NCI-H345 treated with DMSO at 0.1 percent for 48 hours (cell line): ENCODE data around the gene MRS2.
"Not testable (repeated sequence)": the region's sequence is repeated elsewhere in the genome, so short reads cannot be mapped to it uniquely, and the experiment has no call there.

Experiments used
- DNase-seq: peaks from one replicate; lab custom pipeline; 2025; ENCODE audit not compliant: unreplicated experiment; lab: John Stamatoyannopoulos, UW

The MRS2 gene, protein sequence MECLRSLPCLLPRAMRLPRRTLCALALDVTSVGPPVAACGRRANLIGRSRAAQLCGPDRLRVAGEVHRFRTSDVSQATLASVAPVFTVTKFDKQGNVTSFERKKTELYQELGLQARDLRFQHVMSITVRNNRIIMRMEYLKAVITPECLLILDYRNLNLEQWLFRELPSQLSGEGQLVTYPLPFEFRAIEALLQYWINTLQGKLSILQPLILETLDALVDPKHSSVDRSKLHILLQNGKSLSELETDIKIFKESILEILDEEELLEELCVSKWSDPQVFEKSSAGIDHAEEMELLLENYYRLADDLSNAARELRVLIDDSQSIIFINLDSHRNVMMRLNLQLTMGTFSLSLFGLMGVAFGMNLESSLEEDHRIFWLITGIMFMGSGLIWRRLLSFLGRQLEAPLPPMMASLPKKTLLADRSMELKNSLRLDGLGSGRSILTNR

DNA sequence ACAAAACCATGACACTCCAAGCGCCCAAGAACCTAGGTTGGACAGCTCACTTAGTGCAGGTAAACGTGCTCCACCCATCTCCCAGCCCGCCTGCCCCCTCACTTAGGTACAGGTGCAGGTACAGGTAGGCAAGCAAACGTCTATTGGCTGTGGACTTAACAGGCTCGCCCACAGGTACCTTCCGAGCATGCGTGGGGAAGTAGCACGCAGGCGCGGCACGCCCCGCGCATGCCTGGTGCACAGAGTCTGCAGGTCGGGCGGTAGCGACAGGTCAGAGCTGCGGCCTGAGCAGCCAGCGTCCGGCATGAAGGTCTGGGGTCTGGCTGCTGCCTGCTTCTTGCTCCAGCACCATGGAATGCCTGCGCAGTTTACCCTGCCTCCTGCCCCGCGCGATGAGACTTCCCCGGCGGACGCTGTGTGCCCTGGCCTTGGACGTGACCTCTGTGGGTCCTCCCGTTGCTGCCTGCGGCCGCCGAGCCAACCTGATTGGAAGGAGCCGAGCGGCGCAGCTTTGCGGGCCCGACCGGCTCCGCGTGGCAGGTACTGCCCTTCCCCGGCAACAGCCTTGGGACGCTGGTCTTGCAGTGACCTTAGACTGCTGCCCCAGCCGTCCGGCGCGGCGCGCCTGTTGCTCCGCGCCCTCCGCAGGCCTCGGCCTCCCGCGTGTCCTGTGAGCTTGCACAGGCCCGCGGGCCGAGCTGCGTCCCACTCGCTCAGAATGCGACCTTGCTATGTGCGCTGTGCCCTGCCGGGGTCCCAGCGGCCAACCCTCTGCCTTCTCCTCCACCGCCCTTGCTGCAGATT, at the start of gene MRS2:
Gene MRS2 (plus strand): TSS at position 240 of the 804 bp plus-strand sequence. CDS start 111 bp downstream, at position 351.
- DNase-seq: peak; percentile 85

DNA sequence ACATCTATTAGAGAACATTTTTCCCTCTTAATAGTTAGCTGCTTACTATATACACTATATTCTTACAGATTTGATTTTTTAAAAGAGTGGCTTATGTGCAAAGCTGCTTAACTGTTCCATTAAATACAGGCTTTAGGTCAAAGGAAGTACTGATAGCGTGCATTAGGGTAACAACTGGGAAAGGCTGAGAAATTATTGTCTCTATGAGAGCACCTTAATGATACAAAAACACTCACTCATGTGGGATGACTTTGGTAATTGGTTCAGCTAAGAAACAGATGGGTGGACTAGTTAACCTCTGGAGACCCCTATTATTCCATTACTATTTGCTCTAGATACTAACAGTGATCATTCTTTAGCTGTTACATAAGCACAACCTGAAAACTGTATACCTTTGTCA, 48.9 kb upstream of the MRS2 start:
- no peak for DNase-seq

DNA sequence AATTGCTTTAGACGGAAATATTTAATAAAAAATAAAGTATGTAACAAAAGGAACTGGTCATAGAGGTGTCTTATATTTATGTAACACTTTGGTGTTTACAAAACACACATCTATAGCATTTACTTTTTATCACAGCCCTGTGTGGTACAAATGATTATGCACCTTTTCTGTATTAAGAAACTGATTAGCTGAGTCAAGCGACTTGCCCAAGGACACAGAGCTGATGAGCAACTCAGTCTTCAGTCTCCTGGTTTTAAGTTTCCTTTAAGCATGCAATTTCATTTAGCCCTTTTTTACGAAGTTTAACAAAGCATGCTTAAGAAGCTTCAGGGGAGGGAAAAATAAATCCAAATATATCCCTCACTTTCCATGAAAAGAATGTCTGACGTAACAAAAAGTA, 47.3 kb upstream of the MRS2 start:
- no peak for DNase-seq

DNA sequence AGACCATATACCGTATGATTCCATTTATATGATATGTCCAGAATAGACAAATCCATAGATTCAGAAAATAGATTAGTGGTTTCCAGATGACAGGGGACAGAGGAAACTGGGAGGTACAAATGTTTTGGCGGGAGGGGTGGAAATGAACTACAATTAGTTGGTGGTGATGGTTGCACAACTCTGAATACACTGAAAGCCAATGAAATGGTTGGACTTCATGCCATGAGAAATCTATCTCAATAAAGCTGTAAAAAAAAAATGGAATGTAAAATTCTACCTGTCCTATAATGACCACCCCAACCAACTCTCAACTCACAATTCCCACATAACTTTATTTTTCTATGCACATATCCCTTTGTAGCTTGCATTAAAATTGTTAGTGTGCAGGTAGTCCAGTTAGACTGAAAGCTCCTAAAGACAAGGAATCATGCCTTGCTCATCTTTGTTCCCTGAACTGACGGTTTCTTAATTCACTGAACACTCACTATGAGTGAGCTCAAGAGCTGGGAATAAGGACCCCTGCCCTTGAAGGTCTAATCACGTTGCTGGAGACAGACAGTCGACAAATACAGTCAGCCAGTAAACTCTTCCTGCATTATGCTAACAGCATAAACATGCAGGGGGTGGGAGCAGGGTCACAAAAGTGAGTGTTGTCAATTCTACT, 46.3 kb upstream of the MRS2 start:
- DNase-seq: no peak

DNA sequence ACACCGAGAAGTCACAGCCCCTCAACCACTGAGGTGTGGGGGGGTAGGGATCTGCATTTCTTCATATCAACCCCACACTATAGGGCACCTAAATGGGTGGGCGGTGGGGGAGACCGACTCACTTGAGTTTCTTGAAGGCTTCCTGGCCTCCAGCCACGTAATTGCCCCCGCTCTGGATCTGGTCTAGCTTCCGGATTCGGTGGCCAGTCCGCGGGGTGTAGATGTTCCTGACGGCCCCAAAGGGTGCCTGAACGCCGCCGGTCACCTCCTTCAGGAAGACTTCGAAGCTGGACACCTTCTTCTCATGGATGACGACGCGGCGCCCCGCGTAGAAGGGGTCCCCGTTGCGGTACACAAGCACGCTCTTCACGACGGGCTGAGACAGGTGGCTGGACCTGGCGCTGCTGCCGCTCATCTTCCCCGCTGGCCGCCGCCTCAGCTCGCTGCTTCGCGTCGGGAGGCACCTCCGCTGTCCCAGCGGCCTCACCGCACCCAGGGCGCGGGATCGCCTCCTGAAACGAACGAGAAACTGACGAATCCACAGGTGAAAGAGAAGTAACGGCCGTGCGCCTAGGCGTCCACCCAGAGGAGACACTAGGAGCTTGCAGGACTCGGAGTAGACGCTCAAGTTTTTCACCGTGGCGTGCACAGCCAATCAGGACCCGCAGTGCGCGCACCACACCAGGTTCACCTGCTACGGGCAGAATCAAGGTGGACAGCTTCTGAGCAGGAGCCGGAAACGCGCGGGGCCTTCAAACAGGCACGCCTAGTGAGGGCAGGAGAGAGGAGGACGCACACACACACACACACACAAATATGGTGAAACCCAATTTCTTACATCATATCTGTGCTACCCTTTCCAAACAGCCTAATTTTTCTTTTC, 45.2 kb upstream of the MRS2 start, which contains the start of gene DCDC2:
Gene DCDC2 (minus strand): TSS at position 724 of the 883 bp plus-strand sequence. CDS start 309 bp downstream, at position 415.
- no peak for DNase-seq

DNA sequence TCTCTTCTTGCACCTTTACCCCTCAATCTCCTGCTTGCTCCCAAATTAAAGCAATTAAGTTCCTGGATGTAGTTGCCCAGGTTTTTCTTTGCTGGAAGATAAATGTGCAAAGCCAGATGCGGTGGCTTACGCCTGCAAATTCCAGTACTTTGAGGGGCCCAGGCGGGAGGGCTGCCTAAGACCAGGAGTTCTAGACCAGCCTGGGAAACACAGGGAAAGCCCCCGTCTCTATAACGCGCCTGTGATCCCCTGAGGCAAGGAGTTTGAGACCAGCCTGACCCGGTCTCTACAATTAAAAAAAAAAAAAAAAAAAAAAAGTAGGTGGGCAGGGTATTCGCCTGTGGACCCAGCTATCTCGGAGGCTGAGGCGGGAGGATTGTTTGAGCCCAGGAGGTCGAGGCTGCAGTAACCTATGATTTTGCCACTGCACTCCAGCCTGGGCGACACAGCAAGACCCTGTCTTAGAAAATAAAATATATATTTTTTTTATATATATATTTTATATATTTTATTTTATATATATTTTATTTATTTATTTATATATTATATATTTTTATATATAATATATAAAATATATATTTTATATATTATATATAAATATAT, 44.4 kb upstream of the MRS2 start:
- no peak for DNase-seq

DNA sequence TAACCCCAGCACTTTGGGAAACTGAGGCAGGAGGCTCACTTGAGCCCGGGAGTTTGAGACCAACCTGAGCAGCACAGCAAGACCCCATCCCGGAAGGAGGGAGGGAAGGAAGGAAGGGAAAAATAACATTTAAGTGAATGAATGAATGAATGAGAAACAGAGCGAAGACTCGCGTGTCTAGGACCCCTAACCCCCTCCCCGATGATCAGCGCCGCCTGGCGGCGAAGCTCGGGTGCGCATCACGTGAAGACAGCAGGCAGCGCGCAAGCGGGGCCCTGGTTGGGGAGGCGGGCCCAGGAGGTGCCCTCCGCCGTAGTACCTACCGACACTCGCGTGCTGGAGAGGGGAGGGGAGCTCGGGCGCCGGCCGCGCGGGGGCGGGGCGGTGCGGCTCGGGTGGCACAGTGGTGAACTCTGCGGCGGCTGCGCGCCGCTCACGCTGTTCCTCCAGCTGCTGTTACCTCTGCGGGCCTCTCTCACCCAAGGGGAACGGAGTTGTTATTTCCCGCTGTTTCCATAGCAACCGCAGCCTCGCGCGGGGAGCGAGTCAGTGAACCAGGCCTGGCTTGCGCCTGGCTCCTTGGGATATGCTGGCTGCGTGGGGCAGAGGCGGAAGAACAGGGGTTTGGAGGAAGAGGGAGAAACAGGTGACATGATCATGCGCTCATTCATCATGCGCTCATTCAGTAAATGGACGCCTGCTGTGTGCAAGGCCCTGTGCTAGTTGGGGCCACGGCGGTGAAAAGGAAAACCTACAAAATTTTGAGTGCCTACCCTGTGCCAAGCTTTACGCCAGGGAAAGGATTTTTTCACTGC, 42.9 kb upstream of the MRS2 start:
- peak; percentile 80 for DNase-seq

DNA sequence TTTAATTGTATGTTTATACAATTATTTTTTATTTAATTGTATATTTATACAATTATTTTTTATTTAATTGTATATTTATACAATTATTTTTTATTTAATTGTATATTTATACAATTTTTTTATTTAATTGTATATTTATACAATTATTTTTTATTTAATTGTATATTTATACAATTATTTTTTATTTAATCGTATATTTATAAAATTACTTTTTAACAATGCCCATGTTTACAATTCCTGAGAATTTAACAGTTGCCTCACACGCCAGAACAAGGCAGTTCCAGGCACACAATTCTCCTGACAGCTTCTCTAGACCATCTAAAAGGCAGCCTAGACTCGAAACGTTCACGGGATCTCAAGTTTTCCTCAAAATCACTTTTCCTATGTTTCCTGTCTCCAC, 40.4 kb upstream of the MRS2 start:
- not testable (repeated sequence) for DNase-seq

DNA sequence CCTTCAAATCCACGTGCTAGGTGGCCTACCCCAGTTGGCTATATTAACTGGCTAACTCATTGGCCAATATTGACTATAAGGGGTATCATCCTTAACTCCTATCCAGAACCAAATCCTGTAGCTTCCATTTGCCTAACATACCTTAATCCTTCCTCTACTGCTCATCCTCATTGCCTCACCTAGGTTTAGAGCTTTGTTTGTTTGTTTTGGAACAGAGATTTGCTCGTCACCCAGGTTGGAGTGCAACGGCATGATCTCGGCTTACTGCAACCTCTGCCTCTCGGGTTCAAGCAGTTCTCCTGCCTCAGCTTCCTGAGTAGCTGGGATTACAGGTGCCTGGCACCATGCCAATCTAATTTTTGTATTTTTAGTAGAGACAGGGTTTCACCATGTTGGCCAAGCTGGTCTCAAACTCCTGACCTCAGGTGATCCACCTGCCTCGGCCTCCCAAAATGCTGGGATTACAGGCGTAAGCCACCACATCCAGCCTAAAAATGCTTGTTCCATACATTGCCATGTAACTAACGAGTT, 37.6 kb upstream of the MRS2 start:
- DNase-seq: not testable (repeated sequence)

DNA sequence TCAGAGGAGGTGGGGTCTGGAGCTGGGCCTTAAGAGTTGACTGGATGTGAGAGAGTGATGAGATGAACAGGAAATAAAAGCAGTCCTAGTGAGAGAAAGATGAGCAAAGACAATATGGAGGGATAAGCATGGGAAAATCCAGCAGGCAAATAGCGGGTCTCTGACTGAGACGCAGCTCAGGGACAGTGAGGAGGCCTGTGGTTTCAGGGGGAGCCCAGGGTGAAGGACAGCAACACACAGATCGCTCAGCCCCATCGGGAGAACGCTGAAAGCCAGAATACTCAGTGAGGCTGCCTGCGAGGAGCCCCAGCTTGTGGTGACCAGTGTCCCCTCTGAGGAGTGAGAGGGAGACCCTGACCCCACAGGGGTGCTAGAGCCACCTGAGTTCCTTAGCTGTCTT, 28.1 kb upstream of the MRS2 start:
- no peak for DNase-seq

DNA sequence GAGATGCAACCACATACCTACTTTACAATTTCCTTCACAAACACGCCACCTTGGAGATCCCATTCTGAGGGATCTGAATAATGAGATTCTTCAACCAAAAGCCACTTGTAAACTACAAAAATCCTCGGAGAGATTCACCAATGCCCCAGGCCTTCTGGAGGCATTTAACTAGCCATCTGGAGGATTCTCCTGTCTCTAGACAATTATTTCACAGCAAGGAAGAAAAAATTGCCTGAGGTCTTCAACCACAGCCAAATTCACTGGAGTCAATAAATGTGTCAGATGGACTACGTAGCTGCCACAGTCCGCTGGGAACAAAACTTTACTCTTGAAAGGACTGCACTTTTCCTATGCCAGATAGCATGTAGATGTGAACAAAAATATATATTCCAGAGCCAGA, 25.9 kb upstream of the MRS2 start:
- DNase-seq: no peak

DNA sequence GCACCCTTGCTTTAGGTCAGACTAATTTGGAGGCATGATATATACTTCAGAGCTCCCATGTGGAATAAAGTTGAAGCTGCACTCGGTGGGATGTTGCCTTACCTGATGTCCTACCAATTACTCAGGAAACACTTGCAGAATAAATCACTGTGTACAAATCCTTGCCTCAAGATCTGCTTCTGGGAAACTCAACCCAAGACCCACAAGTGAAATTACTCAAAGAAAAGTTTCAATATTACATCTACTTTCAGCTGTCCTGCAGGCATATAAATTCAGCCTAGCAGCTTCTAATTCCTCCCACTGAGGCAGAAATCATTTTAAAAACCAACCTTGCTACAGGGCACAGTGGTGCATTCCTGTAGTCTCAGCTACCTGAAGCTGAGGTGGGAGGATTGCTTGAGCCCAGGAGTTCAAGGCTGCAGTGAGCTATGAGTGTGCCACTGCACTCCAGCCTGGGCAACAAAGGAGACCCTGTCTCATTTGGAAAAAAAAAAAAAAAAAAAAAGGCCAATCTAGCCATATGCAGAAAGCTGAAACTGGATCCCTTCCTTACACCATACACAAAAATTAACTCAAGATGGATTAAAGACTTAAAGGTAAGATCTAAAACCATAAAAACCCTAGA, 24.2 kb upstream of the MRS2 start:
- DNase-seq: no peak

DNA sequence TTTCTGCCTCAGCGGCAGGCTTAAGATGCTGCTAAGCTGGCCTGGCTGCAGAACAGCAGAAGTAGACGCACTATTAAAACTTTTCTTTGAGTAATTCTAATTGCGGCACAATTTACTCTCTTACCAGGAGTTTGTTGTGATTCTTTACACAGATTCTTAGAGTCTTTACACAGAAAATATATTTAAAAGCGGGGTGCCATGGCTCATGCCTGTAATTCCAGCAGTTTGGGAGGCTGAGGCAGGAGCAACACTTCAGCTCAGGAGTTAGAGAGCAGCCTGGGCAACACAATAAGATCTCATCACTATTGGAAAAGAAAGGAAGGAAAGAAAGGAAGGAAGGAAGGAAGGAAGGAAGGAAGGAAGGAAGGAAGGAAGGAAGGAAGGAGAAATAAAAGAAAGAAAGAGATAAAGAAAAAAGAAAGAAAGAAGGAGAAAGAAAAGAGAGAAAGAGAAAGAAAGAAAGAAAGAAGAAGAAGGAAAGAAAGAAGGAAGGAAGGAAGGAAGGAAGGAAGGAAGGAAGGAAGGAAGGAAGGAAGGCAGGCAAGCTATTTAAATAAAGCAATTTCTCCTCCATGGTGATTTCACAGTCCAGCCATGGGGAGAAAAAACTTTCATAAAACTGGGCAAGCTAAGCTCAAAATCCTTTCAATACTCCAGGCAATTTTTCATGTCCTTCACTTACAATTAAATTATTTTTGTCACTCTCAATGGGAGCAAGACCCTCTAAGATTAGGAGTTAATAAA, 21.1 kb upstream of the MRS2 start:
- DNase-seq: no peak

DNA sequence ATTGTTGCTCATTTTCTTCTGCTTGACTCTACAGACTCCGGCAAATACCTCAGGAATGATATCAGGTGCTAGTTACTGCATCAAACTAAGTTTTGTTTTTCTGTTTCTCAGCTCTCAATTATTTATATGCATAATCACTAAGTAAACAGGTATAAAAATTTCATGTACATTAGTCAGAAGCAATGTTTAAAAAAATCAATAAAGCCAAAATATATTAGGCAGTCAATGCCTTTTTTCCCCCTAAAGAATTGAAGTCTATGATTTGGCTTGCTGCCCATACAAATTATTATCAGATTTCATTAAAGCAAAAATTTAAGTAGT, 20.6 kb upstream of the MRS2 start:
- no peak for DNase-seq

DNA sequence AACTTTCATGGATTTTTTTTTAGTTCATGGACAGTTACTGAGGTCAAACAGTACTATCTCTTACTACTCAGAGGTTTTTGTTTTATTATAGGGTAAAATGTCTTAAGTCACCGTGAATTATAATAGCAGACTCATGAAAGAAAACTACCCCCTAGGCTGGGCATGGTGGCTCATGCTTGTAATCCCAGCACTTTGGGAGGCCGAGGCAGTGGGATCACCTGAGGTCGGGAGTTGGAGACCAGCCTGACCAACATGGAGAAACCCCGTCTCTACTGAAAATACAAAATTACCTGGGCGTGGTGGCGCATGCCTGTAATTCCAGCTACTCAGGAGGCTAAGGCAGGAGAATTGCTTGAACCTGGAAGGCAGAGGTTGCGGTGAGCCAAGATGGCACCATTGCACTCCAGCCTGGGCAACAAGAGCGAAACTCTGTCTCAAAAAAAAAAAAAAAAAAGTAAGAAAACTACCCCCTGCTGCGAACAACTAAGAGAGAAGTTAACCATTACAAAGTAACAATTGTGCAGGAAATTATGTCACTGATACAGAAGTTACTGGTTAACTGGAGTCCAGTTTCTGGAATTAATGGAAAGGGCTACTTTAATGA, 19.7 kb upstream of the MRS2 start:
- DNase-seq: not testable (repeated sequence)

DNA sequence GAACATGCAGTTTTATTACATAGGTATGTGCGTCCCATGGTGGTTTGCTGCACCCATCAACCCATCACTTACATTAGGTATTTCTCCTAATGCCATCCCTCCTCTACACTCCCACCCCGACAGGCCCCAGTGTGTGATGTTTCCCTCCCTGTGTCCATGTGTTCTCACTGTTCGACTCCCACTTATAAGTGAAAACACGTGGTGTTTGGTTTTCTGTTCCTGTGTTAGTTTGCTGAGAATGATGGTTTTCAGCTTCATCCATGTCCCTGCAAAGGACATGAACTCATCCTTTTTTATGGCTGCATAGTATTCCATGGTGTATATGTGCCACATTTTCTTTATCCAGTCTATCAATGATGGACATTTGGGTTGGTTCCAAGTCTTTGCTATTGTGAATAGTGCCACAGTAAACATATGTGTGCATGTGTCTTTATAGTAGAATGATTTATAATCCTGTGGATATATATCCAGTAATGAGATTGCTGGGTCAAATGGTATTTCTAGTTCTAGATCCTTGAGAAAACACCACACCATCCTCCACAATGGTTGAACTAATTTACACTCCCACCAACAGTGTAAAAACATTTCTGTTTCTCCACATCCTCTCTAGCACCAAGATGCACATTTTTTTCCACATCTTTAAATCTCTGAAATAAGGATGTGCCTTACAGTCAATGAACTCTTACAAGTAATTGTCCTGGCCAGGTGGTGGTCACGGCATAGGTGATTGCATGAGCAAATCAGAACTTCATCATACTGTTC, 18.2 kb upstream of the MRS2 start:
- not testable (repeated sequence) for DNase-seq
